Spleen (tissue), 7 donors: ENCODE data around the gene GOLGA7B.

Source experiments
- CTCF ChIP-seq, 11 experiments: fragments of 200-600 bp in 7 of 11; fragments of 450-650 bp in 4 of 11; sonication (generic) in 4 of 11; IDR thresholded peaks in 8 of 11; conservative IDR thresholded peaks in 3 of 11; 1 replicate in 7 of 11; 2 replicates in 4 of 11; pipeline versions ENCODE4 v1.4.0 to v1.8.0; 2016 to 2021; ENCODE audit warnings: antibody characterized with exemption in 11 of 11, inconsistent platforms in 4 of 11, mild to moderate bottlenecking in 1 of 11
- POLR2A ChIP-seq, 3 donors: fragments of 450-650 bp; IDR thresholded peaks; one replicate each; pipeline ENCODE4 v1.5.1; 2017; ENCODE audit warnings: antibody characterized with exemption in 3 of 3, mild to moderate bottlenecking in 1 of 3
- donor health status: DM: no; HTN: no; CAD: no; lungs with moderate emphysema.
- donor health status: DM: no; HTN: no; CAD: no.
- donor health status: DM: no; HTN: no; CAD: no.

DNA sequence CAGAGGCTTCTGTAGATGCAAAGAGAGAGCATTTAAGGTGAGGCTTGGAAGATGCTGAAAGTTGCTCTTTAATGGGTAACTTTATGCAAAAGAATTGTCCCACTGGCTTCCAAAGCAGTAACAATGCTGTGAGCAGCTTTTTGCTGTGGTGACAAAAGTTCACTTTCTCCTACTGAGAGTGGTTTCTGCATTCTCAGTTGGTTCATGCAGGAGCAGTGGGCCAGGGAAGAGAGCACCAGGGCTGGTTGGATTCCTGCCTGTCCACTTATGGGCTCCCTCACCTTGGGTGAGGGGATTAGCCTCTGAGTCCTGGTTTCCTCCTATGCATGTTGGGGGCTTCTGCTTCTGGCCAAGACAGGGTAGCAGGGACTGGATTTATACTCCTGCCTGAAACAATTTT, 31.1 kb upstream of the GOLGA7B start:
- no peak for TF ChIP-seq CTCF (IDR thresholded peaks at IDR 0.05 in 8 of 11, conservative IDR thresholded peaks at IDR 0.05 in 3 of 11)
- TF ChIP-seq POLR2A (IDR thresholded peaks at IDR 0.05) = no peak
